Superior temporal gyrus (tissue), 1 donor: ENCODE measurements around the gene PGAP3.
"Not testable (repeated sequence)": the region's sequence is repeated elsewhere in the genome, so short reads cannot be mapped to it uniquely, and the experiment has no call there.

Source experiments
- DNase-seq: peaks from one replicate; pipeline ENCODE4 v3.0.0-alpha.2; 2016; ENCODE audit errors: extremely low spot score

PGAP3 gene

DNA sequence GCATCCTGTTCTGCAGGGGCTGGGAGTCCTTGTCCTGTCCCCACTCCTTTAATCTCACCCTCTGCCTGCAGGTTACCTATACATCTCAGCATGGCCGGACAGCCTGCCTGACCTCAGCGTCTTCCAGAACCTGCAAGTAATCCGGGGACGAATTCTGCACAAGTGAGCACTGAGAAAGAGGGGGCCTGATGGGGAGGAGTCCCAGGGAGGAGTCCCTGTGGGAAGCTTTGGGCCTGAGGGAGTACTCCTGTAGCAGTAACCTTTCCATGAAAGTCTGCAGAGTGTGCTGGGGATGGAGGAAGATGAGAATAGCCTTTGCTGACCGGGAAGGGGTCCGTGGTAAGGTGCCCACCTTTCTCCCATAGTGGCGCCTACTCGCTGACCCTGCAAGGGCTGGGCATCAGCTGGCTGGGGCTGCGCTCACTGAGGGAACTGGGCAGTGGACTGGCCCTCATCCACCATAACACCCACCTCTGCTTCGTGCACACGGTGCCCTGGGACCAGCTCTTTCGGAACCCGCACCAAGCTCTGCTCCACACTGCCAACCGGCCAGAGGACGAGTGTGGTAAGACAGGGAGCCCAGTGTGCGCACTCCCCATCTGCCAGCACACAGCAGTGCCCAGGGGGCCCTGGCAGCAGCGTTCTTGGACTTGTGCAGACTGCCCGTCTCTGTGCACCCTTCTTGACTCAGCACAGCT, 27.7 kb upstream of the PGAP3 start:
- DNase-seq = no peak

DNA sequence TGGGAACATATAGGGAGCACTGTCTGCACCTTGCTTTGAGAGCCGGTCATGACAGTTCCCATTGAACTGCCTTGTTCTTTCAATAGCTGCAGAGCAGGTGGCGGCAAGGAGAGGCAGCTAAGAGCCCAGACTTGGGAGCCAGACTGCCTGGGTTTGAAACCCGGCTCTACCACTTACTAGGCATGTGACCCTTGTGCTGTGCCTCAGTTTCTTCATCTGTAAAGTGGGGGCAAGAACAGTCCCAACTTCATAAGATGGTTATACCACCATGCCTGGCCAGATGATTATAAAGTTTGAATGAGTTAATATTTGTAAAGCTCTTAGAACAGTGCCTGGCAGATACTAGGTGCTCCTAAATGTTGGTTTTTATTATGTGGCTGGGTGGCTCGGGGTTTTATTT, 26.4 kb upstream of the PGAP3 start:
- no peak for DNase-seq

DNA sequence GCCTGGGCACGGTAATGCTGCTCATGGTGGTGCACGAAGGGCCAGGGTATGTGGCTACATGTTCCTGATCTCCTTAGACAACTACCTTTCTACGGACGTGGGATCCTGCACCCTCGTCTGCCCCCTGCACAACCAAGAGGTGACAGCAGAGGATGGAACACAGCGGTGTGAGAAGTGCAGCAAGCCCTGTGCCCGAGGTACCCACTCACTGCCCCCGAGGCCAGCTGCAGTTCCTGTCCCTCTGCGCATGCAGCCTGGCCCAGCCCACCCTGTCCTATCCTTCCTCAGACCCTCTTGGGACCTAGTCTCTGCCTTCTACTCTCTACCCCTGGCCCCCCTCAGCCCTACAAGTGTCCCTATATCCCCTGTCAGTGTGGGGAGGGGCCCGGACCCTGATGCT, 24.0 kb upstream of the PGAP3 start:
- no peak for DNase-seq

DNA sequence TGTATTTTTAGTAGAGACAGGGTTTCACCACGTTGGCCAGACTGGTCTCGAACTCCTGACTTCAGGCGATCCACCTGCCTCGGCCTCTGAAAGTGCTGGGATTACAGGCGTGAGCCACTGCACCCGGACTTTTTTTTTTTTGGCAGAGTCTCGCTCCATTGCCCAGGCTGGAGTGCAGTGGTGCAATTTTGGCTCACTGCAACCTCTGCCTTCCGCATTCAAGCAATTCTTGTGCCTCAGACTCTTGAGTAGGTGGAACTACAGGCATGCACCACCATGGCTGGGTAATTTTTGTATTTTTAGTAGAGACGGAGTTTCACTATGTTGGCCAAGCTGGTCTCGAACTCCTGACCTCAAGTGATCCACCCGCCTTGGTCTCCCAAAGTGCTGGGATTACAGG, 23.2 kb upstream of the PGAP3 start:
- DNase-seq = not testable (repeated sequence)

DNA sequence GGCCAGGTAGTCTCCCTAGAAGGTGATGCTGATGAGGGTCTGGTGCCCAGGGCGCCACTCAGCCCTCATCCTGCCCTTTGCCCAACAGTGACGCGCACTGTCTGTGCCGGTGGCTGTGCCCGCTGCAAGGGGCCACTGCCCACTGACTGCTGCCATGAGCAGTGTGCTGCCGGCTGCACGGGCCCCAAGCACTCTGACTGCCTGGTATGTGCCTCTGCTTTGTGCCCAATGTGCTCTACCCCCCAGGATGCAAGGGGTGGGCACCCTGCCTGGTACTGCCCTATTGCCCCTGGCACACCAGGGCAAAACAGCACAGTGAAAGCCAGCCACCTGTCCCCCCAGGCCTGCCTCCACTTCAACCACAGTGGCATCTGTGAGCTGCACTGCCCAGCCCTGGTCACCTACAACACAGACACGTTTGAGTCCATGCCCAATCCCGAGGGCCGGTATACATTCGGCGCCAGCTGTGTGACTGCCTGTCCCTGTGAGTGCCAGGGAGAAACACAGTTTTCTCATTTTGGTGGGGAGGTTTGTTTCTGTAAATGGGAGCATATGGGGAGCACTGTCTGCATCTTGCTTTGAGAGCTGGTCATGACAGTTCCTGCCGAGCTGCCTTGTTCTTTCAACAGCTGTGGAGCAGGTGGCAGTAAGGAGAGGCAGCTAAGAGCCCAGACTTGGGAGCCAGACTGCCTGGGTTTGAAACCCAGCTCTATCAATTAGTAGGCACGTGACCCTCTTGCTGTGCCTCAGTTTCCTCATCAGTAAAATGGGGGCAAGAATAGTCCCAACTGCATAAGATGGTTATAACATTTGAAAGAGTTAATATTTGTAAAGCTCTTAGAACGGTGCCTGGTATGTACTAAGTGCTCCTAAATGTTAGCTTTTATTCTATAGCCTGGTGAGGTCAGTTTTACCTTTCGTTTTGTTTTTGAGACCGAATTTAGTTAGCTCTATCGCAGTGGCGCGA, 22.4 kb upstream of the PGAP3 start:
- no peak for DNase-seq

DNA sequence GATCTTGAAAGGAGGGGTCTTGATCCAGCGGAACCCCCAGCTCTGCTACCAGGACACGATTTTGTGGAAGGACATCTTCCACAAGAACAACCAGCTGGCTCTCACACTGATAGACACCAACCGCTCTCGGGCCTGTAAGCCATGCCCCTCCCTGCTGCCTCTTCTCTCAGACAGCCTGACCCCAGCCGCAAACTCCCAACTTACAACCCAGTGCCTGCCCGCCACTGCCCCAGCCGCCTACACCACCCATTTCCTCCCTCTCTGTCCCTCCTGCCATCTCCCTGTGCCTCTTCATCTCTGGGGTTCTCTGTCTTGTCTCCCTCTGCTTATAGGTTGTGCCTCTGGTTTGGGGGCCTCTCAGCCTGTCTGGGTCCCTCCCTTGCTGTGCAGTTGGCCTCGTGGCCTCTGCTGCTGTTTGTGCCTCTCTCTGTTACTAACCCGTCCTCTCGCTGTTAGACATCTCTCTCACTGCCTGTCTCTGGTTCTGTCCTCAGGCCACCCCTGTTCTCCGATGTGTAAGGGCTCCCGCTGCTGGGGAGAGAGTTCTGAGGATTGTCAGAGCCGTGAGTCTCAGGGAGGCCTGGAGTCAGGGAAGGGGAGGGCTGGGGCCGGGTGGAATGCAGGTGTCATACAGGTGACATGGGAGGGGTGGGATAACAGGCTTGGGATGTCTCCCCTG, 21.6 kb upstream of the PGAP3 start:
- no peak for DNase-seq

DNA sequence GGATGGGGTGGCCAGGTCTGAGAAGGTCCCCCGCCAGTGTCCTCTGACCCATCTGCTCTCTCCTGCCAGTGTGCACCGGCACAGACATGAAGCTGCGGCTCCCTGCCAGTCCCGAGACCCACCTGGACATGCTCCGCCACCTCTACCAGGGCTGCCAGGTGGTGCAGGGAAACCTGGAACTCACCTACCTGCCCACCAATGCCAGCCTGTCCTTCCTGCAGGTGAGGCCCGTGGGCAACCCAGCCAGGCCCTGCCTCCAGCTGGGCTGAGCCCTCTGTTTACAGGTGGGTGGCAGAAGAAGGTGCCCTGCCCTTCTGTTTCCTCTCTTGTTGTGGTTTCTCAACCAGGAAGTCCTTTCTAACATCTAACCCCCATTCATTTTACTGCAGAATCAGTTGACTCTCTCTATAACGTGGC, 19.1 kb upstream of the PGAP3 start:
- no peak for DNase-seq

DNA sequence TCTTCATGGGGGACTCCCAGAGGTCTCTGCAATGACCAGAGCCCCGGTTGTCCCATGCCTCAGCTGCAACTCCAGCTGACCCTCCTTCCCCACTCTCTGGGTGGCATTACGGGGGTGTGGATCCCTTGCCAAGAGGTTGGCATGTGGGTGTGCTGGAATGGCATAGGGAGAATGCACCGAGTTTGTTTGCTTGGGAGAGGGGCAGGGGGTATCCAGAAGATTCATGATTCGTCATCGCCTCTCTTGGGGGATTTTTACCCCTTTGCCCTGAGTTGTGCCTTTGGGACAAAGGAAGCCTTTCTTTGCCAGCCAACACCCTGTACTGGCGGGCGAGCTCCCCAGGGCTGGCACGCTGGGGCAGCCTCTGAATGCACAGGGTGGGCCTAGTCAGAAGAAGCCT, 18.5 kb upstream of the PGAP3 start:
- no peak for DNase-seq

DNA sequence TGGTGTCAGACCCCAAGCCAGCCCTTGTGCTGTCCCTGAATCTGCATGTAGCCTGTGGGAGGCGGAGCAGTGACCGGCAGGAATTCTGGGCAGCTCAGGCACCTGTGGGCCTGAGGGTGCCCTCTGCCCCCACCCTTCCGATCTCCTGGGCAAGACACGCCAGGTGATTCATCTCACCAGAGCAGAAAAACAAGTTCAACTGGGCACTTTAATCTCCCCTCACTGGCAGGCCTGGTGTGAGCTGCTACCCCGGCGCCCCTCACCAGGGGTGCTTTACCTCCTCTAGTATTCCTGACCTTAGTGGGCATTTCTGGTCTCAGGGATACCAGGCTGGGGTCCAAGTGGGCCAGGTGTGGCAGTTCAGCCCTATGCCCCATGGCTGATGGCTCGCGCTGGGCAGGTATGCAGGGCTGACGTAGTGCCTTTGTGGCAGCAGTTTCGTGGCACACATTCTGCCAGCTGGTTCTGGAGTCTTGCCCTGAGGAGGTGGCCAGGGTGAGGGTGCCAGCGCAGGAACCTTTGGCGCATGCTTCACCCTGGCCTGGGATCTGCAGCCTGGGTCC, 18.0 kb upstream of the PGAP3 start:
- DNase-seq = no peak

DNA sequence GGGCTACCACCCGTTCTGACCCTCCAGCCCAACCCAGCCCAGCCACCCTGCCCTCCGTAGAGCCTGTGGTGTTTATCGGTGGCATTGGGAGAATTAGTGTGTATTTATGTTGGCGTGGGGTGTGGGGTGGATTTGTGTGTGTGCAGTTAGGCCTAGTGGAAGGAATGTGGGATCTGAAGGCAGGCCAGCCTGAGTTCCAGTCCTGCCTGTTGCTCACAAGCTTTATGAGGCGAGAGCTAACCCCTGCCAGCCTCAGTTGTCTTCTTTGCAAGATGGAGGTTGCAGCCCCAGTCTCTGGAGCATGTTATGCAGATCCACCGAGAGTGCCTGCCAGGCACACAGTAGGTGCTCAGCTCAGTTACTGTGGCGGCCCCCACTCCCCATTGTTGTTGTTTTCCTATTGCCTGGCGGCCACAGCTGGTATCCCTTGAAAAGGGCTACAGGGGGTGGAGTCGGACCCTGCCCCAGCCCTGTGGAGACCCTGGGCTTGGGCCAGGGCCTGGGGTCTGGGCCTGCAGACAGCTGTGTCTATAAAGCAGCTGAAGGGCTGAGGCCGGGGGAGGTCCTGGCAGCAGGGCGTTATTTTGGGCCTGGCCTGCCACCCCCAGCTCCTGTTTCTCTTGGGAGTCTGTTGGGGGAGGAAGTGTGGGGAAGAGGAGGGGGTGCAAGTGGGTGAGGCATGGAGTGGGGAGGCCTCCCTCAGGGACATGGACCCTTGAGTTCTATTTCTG, 17.1 kb upstream of the PGAP3 start:
- DNase-seq = no peak

DNA sequence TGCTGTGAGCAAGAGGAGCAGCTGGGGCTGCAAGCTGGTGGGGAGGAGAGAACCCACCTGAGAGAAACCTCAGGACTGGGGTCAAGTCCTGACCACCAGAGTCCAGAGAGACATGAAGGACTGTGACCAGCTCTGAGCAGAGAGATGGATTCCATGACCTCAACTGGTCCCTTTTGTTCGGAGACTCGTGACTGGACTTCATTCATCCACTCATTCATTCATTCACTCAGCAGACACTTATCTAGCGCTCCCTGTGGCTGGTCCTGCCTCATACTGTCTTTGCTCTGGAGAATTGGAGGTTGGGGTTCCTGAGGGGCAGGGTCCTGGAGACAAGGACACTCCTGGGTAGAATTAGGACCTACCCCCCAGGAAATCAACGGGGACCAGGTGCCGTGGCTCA, 16.1 kb upstream of the PGAP3 start:
- no peak for DNase-seq

DNA sequence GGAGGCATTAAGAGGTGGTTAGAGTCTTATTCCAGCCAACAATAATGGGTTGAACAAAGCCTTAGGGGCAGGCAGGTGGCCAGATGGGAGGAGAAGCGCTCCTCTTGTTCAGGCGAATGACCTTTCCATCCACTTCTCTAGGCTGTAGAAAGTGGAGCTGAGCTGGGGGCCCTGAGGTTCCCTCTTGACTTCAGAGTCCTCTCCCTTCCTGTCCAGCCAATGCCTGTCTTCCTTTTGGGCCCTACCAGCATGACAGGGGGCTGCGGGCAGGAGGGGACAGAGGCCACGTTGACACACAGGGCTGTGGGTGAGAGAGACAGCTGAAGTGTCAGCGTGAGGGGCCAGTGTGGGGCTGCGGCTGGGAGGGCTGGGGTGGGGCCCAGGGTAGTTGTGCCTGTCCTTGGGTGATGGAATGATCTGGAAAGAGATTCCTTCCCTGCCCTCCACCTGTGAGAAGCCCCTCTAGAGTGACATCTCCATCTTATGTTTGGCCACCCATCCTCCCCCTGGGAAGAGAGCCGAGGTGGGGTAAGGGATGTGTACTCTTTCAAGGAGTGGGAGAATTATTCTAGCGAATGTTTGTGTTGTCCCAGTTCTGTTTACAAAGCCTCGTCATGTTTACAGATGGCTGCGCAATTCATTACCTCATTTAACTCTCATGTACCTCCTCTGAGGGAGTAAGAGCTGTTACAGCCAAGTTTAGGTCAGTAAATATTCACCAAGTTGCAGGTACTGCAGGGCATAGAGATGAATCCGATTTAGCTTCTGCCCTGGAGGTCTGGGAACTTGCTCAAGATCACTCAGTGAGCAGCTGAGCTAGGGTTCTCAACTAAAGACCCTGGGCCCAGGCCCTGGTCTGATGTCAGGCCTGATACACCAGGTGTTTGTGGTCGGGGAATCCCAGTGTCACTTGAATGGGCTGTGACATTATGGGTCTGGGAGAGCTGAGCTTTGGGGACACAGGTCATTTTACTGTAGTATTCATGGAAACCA, 15.3 kb upstream of the PGAP3 start:
- no peak for DNase-seq

DNA sequence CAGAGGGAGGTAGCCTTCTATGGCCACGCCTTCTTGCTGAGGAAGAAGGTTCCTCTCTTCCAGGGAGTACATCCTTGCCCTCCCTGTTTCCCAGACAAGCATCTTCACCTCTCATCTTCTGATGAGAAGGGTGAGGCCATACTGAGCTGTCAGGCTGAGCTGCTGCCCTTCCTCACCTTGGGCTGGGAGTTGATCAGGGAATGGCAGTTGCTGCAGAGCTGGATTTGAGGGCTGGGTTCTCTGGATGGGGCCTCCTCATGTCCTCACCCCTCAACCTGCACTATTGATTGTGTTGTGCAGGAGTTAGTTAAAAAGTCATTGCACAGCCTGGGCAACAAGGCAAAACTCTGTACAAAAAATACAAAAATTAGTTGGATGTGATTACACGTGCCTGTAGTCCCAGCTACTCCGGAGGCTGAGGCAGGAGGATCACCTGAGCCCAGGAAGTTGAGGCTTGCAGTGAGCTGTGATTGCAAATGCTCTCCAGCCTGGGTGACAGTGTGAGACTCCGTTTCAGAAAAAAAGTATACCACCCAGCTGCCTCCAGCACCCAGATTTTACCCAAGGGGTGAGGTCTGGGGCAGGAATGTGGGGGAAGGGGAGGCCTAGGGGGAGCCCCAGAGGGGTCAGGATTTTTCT, 14.0 kb upstream of the PGAP3 start:
- DNase-seq = no peak

DNA sequence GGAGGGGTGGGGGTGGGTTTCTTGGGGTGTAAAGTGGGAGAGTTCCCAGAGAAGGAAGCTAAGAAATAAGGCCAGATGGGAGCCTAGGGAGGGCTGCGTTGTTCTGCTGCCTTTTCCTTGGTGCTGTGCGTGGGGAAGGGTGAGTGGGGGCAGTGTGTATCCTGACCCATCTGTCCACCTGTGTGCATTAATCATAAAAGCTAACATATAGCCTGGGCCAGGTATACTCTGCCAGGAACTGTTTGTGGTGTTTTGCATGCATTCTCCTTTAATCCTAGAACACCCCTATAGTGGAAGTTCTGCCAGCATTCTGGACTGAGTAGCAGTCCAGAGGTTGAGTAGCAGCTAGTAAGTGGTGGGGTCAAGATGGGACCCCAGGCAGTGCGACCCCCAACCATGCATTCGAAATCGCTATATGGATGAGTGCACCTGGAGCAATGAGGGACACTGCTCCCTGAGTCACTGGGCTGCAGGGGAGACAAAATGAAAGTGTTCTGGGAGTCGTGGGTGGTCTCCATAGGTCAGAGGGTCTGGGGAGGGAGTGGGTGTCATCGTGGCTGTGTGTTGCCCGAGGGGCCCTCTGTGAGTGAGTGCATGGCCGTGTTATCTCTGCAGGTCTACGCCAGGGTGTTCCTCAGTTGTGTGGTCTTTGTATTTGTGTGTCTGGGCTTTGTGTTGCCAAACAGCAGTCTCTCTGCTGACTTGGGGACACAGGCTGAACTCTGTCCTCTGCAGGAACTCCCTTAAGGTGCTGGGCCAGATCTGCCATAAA, 13.3 kb upstream of the PGAP3 start:
- no peak for DNase-seq

DNA sequence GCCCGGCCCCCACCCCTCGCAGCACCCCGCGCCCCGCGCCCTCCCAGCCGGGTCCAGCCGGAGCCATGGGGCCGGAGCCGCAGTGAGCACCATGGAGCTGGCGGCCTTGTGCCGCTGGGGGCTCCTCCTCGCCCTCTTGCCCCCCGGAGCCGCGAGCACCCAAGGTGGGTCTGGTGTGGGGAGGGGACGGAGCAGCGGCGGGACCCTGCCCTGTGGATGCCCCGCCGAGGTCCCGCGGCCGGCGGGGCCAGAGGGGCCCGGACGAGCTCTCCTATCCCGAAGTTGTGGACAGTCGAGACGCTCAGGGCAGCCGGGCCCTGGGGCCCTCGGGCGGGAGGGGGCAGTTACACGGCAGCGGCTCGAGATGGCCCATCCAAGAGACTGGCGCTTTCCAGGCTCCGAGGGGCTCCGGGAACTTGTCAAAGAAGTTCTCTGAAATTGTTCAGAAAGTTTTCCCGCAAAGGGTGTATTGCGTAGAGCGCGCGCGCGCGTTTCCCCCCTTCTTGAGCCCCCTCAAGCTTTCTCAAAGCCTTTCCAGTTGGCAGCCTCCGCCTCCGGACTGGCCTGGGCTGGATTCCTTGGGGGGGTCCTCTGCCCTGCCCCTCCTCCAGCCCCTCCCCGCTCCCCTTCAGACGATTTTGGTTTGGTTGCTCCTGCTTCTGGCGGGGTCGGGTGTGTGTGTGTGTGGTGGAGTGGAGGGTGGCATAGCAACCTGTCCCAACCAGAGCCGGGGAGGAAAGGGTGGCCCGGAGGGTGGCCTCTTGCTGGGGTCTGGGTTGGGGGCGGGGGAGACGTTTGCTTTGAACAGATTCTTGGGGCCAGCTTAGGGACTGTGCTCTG, 12.5 kb upstream of the PGAP3 start:
- DNase-seq = no peak

DNA sequence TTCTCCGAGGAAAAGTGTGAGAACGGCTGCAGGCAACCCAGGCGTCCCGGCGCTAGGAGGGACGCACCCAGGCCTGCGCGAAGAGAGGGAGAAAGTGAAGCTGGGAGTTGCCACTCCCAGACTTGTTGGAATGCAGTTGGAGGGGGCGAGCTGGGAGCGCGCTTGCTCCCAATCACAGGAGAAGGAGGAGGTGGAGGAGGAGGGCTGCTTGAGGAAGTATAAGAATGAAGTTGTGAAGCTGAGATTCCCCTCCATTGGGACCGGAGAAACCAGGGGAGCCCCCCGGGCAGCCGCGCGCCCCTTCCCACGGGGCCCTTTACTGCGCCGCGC, 11.9 kb upstream of the PGAP3 start, which contains the start of gene ERBB2:
TSS of gene ERBB2 (plus strand) at position 247 of the 330 bp plus-strand sequence. CDS start 175 bp downstream, outside the sequence.
- no peak for DNase-seq

DNA sequence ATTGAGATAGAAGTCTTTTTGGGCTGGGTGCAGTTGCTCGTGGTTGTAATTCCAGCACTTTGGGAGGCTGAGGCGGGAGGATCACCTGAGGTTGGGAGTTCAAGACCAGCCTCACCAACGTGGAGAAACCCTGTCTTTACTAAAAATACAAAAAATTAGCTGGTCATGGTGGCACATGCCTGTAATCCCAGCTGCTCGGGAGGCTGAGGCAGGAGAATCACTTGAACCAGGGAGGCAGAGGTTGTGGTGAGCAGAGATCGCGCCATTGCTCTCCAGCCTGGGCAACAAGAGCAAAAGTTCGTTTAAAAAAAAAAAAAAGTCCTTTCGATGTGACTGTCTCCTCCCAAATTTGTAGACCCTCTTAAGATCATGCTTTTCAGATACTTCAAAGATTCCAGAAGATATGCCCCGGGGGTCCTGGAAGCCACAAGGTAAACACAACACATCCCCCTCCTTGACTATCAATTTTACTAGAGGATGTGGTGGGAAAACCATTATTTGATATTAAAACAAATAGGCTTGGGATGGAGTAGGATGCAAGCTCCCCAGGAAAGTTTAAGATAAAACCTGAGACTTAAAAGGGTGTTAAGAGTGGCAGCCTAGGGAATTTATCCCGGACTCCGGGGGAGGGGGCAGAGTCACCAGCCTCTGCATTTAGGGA, 11.4 kb upstream of the PGAP3 start:
- not testable (repeated sequence) for DNase-seq
